ENCODE data around the gene GNL1. TPM values are rescaled to one million over a fixed set of nuclear protein-coding genes. Genes with fewer than 3 reads are reported as not detected.
A peak's percentile ranks its signal among the peaks of the same experiment; 100 is the strongest.

Gene GNL1
- total and polyA plus RNA-seq, 9 donors, result 42.4 to 128 (median 89.6) TPM

DNA sequence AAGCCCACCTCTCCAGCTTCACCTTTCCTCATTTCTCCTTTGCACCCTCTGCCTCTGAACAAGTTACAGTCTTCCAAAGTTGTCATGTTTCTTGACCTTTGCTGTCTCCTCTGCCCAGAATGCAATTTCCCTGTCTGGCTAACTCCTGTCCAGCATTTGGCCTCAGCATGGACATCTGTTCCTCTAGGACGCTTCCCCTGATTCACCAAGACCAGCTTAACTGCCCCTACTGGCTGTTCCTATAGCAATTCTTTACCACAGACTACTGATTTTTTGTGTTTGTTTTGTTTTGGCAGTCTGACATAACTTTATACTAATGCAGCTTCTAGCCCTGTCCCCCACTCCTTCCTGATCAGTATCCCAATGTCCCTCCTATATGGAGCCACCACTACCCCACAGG, 13.4 kb downstream of the GNL1 start:
- no peak for TF ChIP-seq POLR2A (IDR thresholded peaks at IDR 0.05)
- TF ChIP-seq, protein P1, sequence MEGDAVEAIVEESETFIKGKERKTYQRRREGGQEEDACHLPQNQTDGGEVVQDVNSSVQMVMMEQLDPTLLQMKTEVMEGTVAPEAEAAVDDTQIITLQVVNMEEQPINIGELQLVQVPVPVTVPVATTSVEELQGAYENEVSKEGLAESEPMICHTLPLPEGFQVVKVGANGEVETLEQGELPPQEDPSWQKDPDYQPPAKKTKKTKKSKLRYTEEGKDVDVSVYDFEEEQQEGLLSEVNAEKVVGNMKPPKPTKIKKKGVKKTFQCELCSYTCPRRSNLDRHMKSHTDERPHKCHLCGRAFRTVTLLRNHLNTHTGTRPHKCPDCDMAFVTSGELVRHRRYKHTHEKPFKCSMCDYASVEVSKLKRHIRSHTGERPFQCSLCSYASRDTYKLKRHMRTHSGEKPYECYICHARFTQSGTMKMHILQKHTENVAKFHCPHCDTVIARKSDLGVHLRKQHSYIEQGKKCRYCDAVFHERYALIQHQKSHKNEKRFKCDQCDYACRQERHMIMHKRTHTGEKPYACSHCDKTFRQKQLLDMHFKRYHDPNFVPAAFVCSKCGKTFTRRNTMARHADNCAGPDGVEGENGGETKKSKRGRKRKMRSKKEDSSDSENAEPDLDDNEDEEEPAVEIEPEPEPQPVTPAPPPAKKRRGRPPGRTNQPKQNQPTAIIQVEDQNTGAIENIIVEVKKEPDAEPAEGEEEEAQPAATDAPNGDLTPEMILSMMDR (IDR thresholded peaks at IDR 0.05), result no peak
- TF ChIP-seq EP300 (IDR thresholded peaks at IDR 0.05), result no peak
- Histone ChIP-seq H3K27ac (no peak overlapping the region), H3K9me3 (no peaks in the 10 kb centered on the region), H3K4me3 (no peak overlapping the region), H3K36me3 (no peaks in the 10 kb centered on the region), H3K4me1 (ENCODE audit: insufficient read depth) (no peaks in the 10 kb centered on the region), H3K27me3 (no peaks in the 10 kb centered on the region)
- intact Hi-C loops (cut with DNase I), result loop anchor here (5.0 to 10.0 kb wide), 4 partner anchors 56 to 542 kb away; partner anchors contain the start of genes DHX16 (in 1 of the 4) and HLA-E (in 1 of the 4)
- DNase-seq, result no peak
- WGBS, 3 donors, result 49 to 77% (median 71%) methylated on average over 1 of the region's 1 CpG

DNA sequence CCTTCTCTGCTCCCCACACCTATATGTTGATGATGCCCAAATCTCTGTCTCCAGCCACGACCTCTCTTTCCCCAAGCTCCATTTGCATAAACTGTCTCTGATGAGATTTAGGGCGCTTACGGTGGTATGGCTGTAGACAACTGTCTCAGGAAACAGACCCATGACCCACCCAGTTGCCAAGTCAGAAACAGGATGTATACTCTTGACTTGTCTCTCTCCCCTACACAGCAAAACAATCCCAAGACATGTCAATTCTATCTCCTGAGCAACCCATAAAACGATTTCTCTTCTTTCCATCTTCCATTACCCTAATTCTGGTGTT, 13.9 kb downstream of the GNL1 start:
- H3K27me3 ChIP-seq, result no peaks in the 10 kb centered on the region
- no peak overlapping the region for H3K4me3 ChIP-seq
- 23 to 33% (median 32%) methylated on average over 4 of the region's 4 CpGs for WGBS, 3 donors
- no peak for DNase-seq
- H3K4me1 ChIP-seq (ENCODE audit: insufficient read depth), result no peaks in the 10 kb centered on the region
- intact Hi-C loops (cut with DNase I), result loop anchor here (5.0 to 10.0 kb wide), 4 partner anchors 55 to 542 kb away; partner anchors contain the start of genes DHX16 (in 1 of the 4) and HLA-E (in 1 of the 4)
- no peaks in the 10 kb centered on the region for H3K36me3 ChIP-seq
- TF ChIP-seq, protein P1 (IDR thresholded peaks at IDR 0.05), result no peak
- no peak for TF ChIP-seq EP300 (IDR thresholded peaks at IDR 0.05)
- no peak for TF ChIP-seq POLR2A (IDR thresholded peaks at IDR 0.05)
- no peak overlapping the region for H3K27ac ChIP-seq
- H3K9me3 ChIP-seq, result no peaks in the 10 kb centered on the region

DNA sequence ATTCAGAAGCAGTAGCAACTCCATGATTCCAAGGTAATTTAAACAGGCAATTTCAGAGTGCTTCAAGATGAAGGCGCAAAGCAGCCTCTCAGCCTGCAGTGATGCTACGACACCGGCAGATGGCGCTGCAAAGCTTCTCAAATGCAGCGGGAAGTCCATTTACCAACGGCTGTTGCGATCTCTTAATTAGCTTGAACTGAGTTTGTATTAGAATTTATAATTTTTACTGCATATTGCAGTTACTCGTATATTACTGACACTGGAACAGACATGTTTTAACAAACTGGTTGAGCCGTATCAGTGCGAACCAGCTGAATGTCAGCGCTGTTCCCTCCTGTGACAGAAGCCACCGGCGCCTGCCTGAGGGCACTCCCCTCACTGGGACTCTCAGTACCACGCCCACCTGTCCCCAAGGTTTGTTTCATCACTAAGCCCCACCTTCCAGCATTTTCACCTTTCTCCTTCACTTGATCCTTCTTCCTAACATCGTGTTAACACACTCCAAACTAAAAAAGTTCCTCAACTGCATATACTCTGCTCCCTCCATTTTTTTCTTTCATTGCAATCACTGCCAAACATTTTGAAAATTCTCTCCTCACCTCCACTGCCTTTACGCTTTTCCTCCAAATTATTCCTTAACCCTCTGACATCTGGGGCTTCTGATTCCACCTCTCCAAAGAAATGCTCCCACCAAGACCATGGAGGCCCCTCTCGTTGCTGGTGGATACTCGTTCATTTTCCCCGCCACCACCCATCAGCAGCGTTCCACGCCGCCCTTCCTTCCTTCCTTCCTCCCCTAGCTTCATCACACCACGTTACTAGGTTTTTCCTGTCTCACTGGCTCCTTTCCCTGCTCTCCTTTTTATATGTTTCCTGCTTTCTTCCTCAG, 14.5 kb downstream of the GNL1 start:
- intact Hi-C loops (cut with DNase I), result loop anchor here (5.0 to 10.0 kb wide), 4 partner anchors 54 to 543 kb away; partner anchors contain the start of genes DHX16 (in 1 of the 4) and HLA-E (in 1 of the 4)
- DNase-seq, result peak; percentile 56 to 80 (median 78)
- 8 to 15% (median 13%) methylated on average over 23 of the region's 23 CpGs for WGBS, 3 donors

DNA sequence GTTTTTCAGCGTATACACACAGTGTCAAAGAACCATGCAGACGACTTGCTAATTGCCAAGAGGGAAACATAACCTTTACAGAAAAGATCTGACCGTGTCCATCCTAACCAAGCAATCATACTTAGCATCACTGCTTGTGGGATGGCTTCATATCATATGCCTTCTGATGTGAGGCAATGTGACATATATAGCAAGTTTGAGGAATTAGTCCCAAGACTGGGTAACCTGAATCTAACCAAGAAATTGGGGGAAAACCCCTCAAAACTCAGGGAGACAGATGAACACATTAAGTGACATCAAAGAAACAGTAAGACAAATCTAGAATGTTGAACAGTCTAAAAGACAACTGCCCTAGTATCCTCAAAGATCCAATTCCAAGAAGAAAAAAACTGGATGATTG, 18.4 kb downstream of the GNL1 start:
- intact Hi-C loops (cut with DNase I), result loop anchor here in 1 of 4 donors (10.0 kb wide), 1 partner anchor 53 kb away; the partner anchor contains the start of gene HLA-E
- Histone ChIP-seq H3K4me3 (no peak overlapping the region), H3K27ac (no peak overlapping the region), H3K9me3 (no peaks in the 10 kb centered on the region), H3K27me3 (no peaks in the 10 kb centered on the region), H3K4me1 (ENCODE audit: insufficient read depth) (no peaks in the 10 kb centered on the region), H3K36me3 (no peaks in the 10 kb centered on the region)
- WGBS, 3 donors, result 78 to 81% (median 81%) methylated on average over 3 of the region's 3 CpGs
- TF ChIP-seq, protein P1 (IDR thresholded peaks at IDR 0.05), result no peak
- TF ChIP-seq EP300 (IDR thresholded peaks at IDR 0.05) (no peak), POLR2A (IDR thresholded peaks at IDR 0.05) (no peak)
- DNase-seq, result no peak

More for the DNA sequence above, 14.5 kb downstream of the GNL1 start:
- TF ChIP-seq POLR2A (IDR thresholded peaks at IDR 0.05) (no peak), EP300 (IDR thresholded peaks at IDR 0.05) (no peak)
- TF ChIP-seq, protein P1 (IDR thresholded peaks at IDR 0.05), result peak; percentile 79 to 86 (median 82)
- H3K27ac ChIP-seq, result no peak overlapping the region
- no peaks in the 10 kb centered on the region for H3K9me3 ChIP-seq
- H3K4me3 ChIP-seq, result peak overlapping the region; percentile 17
- H3K27me3 ChIP-seq, result no peaks in the 10 kb centered on the region
- no peaks in the 10 kb centered on the region for H3K36me3 ChIP-seq
- no peaks in the 10 kb centered on the region for H3K4me1 ChIP-seq (ENCODE audit: insufficient read depth)

Data from ovary (tissue), 9 donors.